K562 (cell line): ENCODE results near the gene SMARCA1. TPM values are rescaled to one million over a fixed set of nuclear protein-coding genes. Genes with fewer than 3 reads are reported as not detected.

ENCODE experiments used
- CHD1 ChIP-seq: fragments of 200-600 bp; sonication (generic); IDR thresholded peaks from one replicate; pipeline ENCODE4 v1.6.1; 2012; ENCODE audit warnings: mild to moderate bottlenecking, moderate library complexity, low read length, inconsistent platforms
- MAFK ChIP-seq: IDR thresholded peaks from 2 replicates; pipeline ENCODE4 v1.6.1; 2011; ENCODE audit warnings: low read length, improper control_type of control experiment
- MBD2 ChIP-seq: sonication (generic); IDR thresholded peaks from 2 replicates; pipeline ENCODE4 v1.6.1; 2016; ENCODE audit warnings: low read depth, borderline replicate concordance
- TAF1 ChIP-seq: IDR thresholded peaks from 2 replicates; pipeline ENCODE4 v1.6.1; 2011; ENCODE audit warnings: mild to moderate bottlenecking, low read length, moderate library complexity; ENCODE audit not compliant: insufficient read depth, control insufficient read depth, severe bottlenecking; ENCODE audit errors: extremely low read depth
- TBP ChIP-seq: optimal IDR thresholded peaks from 2 replicates; pipeline ENCODE3; 2011; ENCODE audit warnings: low read depth, low read length, improper control_type of control experiment
- TEAD4 ChIP-seq, 2 experiments: sonication (generic) in 1 of 2; formaldehyde crosslinking in 1 of 2; IDR thresholded peaks; 2 replicates each; pipeline versions ENCODE4 v1.6.1 to v1.8.0; 2012 to 2022; ENCODE audit warnings: borderline replicate concordance in 1 of 2, inconsistent platforms in 1 of 2, low read length in 1 of 2, mild to moderate bottlenecking in 1 of 2, missing genetic modification reagents in 1 of 2
- ZBTB8A ChIP-seq: fragments of 450-650 bp; IDR thresholded peaks from 2 replicates; pipeline ENCODE4 v1.6.1; 2018; ENCODE audit warnings: mild to moderate bottlenecking, moderate library complexity; ENCODE audit not compliant: partially characterized antibody
- ZNF354B ChIP-seq: fragments of 250-450 bp; sonication (Bioruptor Pico); IDR thresholded peaks from 2 replicates; pipeline ENCODE4 v1.4.0; 2020
- ZNF589 ChIP-seq: fragments of 200-800 bp; sonication (Bioruptor generic); IDR thresholded peaks from 2 replicates; pipeline ENCODE4 v1.6.1; 2016; ENCODE audit warnings: low read depth, missing genetic modification characterization, missing compliant biosample characterization
- ZNF79 ChIP-seq: fragments of 250-450 bp; sonication (Bioruptor Pico); IDR thresholded peaks from 2 replicates; pipeline ENCODE4 v1.4.0; 2020; ENCODE audit warnings: low read depth, mild to moderate bottlenecking, moderate library complexity
- polyA plus RNA-seq, 8 experiments: library from polyadenylated mRNA; depleted of rRNA in 4 of 8; stranded (reverse) in 5 of 8; unstranded in 3 of 8; fragments of >200 nt; fragmentation: Nextera tagmentation in 2 of 8; fragmentation: Illumina TruSeq in 1 of 8; extraction: Ambion mirVana in 2 of 8; extraction: Trizol in 1 of 8; gene quantifications; 2 replicates each; pipeline versions ENCODE4 v1.2.1 to v1.2.3, GENCODE V29; 2011 to 2014; ENCODE audit warnings: inconsistent platforms in 1 of 8, missing spikeins in 1 of 8
- total RNA-seq, 7 experiments: library from RNA; depleted of rRNA in 6 of 7; stranded (reverse); fragments of >200 nt in 6 of 7; fragmentation: Illumina TruSeq in 2 of 7; extraction: Trizol in 2 of 7; gene quantifications; 2 replicates each; pipeline versions ENCODE4 v1.2.1 to v1.2.3, GENCODE V29; 2011 to 2021; ENCODE audit warnings: low replicate concordance in 1 of 7
- TF ChIP-seq, protein P1 (sequence below): sonication (generic); formaldehyde crosslinking; IDR thresholded peaks from 2 replicates; pipeline ENCODE4 v1.8.1; 2023; ENCODE audit warnings: mild to moderate bottlenecking, missing genetic modification reagents
- TF ChIP-seq, protein P2 (sequence below): fragments of 450-650 bp; IDR thresholded peaks from 2 replicates; pipeline ENCODE4 v1.6.1; 2014; ENCODE audit warnings: low read depth, mild to moderate bottlenecking, moderate library complexity, borderline replicate concordance
- TF ChIP-seq, protein P3 (sequence below): sonication (generic); formaldehyde crosslinking; IDR thresholded peaks from 2 replicates; pipeline ENCODE4 v1.8.1; 2023; ENCODE audit warnings: mild to moderate bottlenecking, missing genetic modification reagents
- TF ChIP-seq, protein P4 (sequence below): sonication (generic); formaldehyde crosslinking; IDR thresholded peaks from 2 replicates; pipeline ENCODE4 v1.8.1; 2022; ENCODE audit warnings: missing genetic modification reagents
- TF ChIP-seq, protein P5 (sequence below): fragments of 450-650 bp; formaldehyde crosslinking; IDR thresholded peaks from 2 replicates; pipeline ENCODE4 v1.4.0; 2020; ENCODE audit warnings: mild to moderate bottlenecking
- TF ChIP-seq, protein P6 (sequence below), 3 experiments: fragments of 200-800 bp in 1 of 3; fragments of 250-450 bp in 1 of 3; fragments of 450-650 bp in 1 of 3; sonication (Bioruptor Pico) in 1 of 3; sonication (Bioruptor generic) in 1 of 3; formaldehyde crosslinking in 1 of 3; IDR thresholded peaks; 2 replicates each; pipeline versions ENCODE4 v1.6.1 to v1.8.0; 2016 to 2022; ENCODE audit warnings: mild to moderate bottlenecking in 2 of 3, missing genetic modification characterization in 2 of 3, missing compliant biosample characterization in 1 of 3, moderate library complexity in 1 of 3

Gene SMARCA1
- total and polyA plus RNA-seq, 9 of the 15 experiments (the other 6 are each of a cell fraction or from before 2014, with no cell fraction given) = 0.42 to 3.0 (median 2.0) TPM

DNA sequence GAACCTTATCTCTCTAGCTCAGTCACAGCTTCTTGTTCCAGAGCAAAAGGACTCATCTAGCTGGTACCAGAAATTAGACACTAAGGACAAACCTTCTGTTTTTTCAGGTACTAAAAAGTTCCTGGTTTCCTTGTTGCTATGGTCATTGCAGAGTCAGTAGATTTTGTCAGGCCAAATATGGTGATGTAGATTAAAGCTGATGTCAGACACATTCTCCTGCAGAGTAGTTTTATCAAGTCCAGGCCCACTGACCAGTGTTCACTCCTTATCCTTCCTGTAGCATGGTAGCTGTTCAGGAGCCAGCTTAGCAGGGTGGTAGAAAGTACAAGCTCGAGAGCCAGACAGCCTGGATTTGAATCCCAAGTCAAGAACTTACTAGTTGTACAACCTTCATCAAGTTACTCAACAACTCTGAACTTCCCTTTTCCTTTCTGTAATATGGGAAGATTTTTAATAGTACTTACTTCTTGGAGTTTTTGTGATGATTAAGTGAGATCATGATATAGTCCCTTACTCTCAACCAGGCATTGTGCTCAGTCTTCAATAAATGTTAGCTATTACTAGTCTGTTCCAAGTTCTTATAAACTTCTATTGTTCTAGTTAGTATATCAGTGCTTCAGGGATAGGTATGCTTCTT, 34.7 kb upstream of the SMARCA1 start (continued):
- TF ChIP-seq, protein P1, sequence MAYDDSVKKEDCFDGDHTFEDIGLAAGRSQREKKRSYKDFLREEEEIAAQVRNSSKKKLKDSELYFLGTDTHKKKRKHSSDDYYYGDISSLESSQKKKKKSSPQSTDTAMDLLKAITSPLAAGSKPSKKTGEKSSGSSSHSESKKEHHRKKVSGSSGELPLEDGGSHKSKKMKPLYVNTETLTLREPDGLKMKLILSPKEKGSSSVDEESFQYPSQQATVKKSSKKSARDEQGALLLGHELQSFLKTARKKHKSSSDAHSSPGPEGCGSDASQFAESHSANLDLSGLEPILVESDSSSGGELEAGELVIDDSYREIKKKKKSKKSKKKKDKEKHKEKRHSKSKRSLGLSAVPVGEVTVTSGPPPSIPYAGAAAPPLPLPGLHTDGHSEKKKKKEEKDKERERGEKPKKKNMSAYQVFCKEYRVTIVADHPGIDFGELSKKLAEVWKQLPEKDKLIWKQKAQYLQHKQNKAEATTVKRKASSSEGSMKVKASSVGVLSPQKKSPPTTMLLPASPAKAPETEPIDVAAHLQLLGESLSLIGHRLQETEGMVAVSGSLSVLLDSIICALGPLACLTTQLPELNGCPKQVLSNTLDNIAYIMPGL (CRISPR knock-in tag) = no peak
- TF ChIP-seq ZBTB8A = no peak
- TF ChIP-seq MBD2 = no peak
- TF ChIP-seq, protein P2, sequence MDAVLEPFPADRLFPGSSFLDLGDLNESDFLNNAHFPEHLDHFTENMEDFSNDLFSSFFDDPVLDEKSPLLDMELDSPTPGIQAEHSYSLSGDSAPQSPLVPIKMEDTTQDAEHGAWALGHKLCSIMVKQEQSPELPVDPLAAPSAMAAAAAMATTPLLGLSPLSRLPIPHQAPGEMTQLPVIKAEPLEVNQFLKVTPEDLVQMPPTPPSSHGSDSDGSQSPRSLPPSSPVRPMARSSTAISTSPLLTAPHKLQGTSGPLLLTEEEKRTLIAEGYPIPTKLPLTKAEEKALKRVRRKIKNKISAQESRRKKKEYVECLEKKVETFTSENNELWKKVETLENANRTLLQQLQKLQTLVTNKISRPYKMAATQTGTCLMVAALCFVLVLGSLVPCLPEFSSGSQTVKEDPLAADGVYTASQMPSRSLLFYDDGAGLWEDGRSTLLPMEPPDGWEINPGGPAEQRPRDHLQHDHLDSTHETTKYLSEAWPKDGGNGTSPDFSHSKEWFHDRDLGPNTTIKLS = no peak
- TF ChIP-seq, protein P3, sequence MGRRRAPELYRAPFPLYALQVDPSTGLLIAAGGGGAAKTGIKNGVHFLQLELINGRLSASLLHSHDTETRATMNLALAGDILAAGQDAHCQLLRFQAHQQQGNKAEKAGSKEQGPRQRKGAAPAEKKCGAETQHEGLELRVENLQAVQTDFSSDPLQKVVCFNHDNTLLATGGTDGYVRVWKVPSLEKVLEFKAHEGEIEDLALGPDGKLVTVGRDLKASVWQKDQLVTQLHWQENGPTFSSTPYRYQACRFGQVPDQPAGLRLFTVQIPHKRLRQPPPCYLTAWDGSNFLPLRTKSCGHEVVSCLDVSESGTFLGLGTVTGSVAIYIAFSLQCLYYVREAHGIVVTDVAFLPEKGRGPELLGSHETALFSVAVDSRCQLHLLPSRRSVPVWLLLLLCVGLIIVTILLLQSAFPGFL = no peak
- no peak for TF ChIP-seq ZNF354B (CRISPR knock-in tag)
- TF ChIP-seq TBP = peak; percentile 77
- TF ChIP-seq, protein P4, sequence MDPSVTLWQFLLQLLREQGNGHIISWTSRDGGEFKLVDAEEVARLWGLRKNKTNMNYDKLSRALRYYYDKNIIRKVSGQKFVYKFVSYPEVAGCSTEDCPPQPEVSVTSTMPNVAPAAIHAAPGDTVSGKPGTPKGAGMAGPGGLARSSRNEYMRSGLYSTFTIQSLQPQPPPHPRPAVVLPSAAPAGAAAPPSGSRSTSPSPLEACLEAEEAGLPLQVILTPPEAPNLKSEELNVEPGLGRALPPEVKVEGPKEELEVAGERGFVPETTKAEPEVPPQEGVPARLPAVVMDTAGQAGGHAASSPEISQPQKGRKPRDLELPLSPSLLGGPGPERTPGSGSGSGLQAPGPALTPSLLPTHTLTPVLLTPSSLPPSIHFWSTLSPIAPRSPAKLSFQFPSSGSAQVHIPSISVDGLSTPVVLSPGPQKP = no peak
- TF ChIP-seq TAF1 = no peak
- no peak for TF ChIP-seq ZNF79 (CRISPR knock-in tag)
- peak; percentile 42; the same call in 1 of the 2 replicates for TF ChIP-seq MAFK
- TF ChIP-seq TEAD4 (IDR thresholded peaks at IDR 0.05; ENCODE audit: low read length) = peak; percentile 39; the same call in 1 of the 2 replicates
- no peak for TF ChIP-seq TEAD4 (CRISPR knock-in tag; IDR thresholded peaks at IDR 0.05; ENCODE audit: borderline replicate concordance)
- TF ChIP-seq ZNF589 = no peak
- TF ChIP-seq, protein P5, sequence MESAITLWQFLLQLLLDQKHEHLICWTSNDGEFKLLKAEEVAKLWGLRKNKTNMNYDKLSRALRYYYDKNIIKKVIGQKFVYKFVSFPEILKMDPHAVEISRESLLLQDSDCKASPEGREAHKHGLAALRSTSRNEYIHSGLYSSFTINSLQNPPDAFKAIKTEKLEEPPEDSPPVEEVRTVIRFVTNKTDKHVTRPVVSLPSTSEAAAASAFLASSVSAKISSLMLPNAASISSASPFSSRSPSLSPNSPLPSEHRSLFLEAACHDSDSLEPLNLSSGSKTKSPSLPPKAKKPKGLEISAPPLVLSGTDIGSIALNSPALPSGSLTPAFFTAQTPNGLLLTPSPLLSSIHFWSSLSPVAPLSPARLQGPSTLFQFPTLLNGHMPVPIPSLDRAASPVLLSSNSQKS (CRISPR knock-in tag) = no peak
- TF ChIP-seq, protein P6, sequence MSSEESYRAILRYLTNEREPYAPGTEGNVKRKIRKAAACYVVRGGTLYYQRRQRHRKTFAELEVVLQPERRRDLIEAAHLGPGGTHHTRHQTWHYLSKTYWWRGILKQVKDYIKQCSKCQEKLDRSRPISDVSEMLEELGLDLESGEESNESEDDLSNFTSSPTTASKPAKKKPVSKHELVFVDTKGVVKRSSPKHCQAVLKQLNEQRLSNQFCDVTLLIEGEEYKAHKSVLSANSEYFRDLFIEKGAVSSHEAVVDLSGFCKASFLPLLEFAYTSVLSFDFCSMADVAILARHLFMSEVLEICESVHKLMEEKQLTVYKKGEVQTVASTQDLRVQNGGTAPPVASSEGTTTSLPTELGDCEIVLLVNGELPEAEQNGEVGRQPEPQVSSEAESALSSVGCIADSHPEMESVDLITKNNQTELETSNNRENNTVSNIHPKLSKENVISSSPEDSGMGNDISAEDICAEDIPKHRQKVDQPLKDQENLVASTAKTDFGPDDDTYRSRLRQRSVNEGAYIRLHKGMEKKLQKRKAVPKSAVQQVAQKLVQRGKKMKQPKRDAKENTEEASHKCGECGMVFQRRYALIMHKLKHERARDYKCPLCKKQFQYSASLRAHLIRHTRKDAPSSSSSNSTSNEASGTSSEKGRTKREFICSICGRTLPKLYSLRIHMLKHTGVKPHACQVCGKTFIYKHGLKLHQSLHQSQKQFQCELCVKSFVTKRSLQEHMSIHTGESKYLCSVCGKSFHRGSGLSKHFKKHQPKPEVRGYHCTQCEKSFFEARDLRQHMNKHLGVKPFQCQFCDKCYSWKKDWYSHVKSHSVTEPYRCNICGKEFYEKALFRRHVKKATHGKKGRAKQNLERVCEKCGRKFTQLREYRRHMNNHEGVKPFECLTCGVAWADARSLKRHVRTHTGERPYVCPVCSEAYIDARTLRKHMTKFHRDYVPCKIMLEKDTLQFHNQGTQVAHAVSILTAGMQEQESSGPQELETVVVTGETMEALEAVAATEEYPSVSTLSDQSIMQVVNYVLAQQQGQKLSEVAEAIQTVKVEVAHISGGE (CRISPR knock-in tag; IDR thresholded peaks at IDR 0.05) = 0 out of 6 replicates have a peak, but pooled peaks of 1 of the 3 experiments have one; percentile 52
- TF ChIP-seq CHD1 = no peak
